GM19463 (cell line): ENCODE data around the gene DCTN5.

ENCODE experiments used
- ATAC-seq: cut with Tn5 transposase; IDR thresholded peaks from one replicate; pipeline ENCODE4 v1.9.1; 2021; ENCODE audit warnings: mild to moderate bottlenecking, moderate library complexity; ENCODE audit not compliant: unreplicated experiment

DCTN5 gene

DNA sequence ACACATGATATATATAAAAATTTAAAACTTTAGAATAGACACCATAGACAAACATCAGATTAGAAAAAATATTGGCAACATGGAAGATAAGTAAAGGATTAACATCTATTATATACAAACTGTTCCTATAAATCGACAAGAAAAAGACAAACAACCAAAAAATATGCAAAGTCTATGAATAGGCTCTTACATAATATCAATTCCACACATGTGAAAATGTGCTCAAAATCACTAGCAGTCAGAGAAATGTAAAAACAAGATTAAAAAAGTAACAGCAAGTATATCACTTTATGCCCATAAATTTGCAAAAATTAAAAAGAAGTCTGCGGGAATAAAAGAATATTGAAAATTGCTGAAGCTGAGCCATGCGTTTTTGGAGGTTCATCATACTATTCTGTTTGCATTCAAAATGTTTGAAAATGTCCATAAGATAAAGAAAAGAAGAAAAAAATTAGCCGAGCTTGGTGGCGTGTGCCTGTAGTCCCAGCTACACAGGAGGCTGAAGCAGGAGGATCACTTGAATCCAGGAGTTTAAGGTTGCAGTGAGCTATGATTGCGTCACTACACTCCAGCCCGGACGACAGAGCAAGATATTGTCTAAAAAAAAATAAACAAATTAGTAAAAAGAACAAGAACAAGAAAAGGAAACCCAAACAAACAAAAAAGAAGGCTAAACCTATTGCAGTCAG lies 83.0 kb downstream of the DCTN5 start:
- no peak for ATAC-seq

DNA sequence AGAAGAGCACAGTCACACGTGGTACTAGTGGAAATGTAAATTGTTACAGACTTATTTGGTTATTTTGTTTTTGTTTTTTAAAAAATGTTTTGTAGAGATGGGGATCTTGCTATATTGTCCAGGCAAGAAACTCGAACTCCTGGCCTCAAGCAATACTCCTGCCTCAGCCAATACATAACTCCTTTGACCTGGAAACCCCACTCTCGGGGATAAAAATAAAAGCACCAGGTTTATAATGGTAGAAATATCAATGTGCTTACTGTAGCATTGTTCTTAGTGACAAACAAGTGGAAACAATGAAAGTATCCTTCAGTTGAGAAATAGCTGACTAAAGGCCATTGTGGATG lies 83.5 kb downstream of the DCTN5 start:
- ATAC-seq, result no peak

DNA sequence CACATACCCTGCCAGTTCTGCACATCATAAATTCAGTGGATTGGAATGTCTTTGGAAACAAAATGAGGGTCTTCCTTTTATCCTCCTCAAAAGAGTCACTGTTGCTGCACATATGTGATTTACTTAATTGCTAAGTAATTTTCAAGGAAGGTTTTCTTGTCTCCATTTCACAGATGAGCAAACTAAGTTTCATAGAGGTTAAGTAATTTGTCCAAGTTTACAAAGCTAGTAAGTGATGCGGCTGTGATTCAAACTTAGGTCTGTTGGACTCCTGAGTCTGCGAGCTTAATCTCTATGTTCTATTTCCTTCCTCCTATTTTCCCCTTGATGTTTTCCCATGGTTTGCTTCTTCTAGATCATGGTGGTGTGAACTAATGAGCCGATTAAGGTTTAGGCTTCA lies 85.4 kb downstream of the DCTN5 start:
- no peak for ATAC-seq
